Renal pelvis (tissue), 4 donors: ENCODE results near the gene NFATC2. TPM values are rescaled to one million over a fixed set of nuclear protein-coding genes. Genes with fewer than 3 reads are reported as not detected.

Experiments used
- DNase-seq: peaks from one replicate; pipeline ENCODE4 v3.0.0-alpha.2; 2013
- polyA plus RNA-seq, 3 donors: library from polyadenylated mRNA; unstranded; fragments of 120-200 nt; gene quantifications; one replicate each; pipeline ENCODE4 v1.2.1, GENCODE V29; 2013; ENCODE audit not compliant: insufficient read length in 3 of 3

The NFATC2 gene
- polyA plus RNA-seq, 3 donors = 1.6 to 1.7 (median 1.7) TPM

DNA sequence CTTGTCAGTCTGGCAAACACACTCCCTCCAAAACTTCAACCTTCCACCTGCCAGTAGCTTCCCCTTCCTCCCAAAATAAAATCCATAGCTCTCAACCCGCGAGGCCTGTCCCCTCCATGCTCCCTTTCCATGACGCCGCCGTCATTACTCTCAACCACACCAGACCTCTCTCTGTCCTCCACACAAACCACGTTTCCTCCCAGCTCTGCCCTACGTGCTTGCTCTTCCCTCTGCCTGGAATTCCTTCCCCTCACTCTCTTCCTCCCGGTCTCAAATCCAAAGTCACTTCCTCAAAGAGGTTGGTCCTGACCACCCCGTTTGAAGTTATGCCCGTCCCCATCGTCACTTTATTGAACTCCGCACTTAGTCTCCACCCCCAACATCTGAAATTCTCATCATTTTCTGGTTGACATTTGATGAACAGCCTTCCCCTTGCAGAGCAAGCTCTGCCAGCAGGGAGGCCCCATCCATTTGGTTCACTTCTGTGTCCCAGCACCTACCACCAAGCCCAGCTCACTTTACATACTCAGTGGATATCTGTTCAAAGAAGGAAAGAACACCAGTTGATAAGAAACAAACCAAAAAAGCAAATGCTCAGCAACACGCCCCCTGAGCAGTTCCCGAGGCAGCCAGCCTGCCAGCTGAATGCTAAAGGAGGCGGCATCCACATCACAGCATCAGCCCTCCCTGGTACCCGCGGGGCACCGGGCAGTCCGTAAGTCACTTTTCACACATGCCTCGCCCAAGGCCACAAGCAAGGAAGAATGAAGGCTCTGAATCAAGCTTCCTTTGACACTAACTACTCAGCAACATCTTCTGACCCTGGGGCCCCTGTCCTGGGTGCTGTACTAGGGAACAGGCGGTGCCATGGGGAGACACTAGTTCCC lies 125.0 kb downstream of the NFATC2 start:
- no peak for DNase-seq

DNA sequence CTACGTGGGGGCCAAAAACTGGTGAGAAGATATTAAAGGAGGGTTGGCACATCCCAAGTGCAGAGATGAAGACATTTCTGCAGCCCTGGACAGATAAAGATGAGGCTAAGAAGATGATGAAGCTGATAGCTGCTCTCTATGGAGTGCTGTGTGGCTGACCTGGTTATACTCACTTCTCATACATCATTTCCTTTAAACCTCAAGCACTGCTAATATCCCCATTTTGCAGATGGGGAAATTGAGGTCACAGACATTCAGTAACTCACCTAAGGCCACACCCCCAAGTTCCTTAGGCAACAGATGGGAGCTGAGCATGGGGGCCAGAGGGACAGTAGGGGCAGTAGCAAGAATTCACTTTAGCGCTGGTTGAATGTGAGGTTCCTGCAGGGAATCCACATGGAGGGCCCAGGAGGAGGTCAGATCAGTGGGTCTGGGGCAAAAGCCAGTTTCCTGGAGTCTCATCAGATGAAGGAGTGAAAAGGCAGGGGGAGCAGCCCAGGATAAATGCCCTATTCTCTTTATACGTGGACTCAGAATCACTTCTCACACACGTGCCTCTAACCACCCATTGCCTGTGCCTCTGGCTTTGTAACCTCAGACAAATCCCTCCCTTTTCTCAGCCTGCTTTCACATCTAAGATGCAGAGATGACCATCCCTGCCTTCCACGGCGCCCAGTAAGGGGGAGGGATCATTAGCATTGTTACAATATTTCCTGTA lies 125.8 kb downstream of the NFATC2 start:
- no peak for DNase-seq

DNA sequence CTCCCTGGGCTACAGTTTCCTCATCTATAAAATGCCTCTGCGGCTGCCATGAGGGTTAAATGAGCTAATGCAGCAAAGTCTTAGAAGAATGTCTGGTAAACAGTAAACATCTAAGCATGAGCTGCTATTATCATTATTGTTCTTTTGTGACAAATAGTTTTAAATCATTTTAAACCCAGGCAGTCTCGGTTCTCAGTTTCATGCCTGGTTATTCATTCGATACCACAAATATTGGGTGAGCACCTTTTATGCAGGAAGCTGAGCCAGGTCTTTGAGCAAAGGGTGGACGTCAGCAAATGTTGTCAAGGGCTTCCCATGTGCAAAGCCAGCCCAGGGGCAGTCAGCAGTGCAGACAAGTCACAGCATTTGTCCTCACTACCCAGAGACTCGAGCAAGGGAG lies 128.7 kb downstream of the NFATC2 start:
- DNase-seq = no peak

DNA sequence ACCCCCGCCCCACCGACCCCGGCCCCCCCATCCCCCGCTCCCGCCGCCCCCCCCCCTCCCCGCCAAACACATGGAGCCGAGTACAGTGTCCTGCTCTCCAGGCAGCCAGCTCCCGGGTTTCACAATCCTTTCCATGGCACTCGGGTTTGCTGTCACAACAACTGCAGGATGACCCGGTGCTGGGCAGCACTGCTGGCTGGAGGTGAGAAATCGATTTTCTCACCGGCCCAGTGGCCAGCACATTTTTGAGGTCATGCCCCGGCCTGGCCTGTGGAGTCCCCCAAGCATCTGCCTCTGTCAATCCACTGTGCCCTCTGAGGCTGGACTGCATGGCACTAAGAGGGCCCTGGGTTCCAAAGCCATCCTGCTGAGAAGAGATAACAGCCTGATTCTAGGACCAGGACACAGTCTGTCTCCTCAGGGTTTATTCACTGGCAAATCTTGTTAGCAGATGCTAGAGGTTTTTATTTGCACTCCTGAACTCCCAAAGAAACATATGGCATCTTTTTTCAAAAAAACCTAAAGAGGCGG lies 129.5 kb downstream of the NFATC2 start:
- DNase-seq = no peak

DNA sequence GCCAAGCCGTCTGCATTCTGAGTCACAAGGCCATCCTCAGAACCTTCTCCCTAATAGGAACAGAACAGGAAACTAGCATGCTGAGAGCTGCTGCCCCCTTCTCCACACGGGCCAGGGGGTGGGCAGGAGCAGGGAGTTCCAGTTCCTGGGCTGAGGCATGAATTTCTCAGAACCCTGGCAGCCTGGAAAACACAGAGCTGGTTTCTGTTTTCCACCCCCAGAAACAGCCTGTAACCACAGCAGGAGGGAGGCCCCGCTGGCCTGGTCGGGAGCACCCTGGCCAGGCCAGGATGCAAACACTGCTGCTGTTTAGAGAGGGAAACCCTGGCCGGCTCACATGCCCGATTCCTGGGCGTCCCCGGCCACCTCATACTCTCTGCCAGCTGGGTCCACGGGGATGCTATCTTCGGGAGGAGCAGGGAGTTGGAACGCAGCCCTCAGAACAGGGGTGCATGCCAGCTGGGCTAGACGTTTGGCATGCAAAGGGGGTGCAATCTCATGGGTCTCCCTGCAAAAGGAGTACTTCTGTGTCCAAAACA lies 130.1 kb downstream of the NFATC2 start:
- no peak for DNase-seq

DNA sequence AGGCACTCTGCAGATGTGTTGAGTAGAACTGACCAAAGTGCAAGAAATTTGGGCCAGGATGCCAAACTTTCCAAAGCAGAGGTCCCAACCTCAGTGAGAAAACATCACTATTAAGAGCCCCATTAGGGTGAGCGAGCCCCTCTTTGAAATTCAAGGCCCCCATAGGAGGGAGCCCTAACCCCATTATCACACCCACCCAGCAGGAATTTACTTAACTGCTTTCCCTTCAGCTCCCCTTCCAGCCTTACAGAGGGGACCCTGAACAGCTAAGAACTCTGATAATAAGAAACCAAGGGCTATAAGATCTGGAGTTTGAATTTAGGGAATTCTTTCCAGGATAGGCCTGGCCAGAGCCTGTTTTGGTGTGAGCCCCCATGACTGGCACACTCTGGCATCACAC lies 130.6 kb downstream of the NFATC2 start:
- no peak for DNase-seq

DNA sequence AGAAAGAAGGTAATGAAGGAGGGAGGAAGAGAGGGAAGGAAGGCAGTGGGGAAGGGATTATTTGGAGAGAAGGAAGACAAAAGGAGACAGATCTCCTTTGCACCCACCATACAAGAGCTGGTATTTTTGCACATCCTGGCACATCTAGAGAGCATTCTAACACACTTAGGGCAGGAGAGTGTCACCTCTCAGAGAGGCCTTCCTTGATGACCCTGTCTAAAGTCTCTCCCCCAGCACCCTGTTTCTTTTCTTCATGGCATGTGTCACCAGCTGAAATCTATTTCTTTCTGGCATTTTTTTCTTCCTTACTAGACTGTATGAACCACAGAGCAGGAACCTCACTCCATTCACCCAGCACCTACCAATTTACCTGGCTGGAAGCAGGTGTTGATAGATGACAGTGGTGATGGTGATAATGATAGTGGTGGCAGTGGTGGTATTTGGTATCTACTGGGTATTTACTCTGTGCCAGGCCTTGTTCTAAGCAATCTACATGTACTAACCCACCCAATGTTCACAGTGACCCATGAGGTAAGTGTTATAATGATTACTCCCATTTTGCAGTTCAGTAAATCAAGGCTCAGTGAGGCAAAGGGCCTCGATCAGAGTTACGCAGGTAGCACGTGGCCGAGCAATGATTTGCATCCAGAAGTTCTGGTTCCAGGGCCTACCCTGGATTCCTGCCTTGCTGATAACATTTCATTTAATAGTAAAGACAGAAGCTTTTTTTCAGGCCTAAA lies 131.8 kb downstream of the NFATC2 start:
- DNase-seq = no peak

DNA sequence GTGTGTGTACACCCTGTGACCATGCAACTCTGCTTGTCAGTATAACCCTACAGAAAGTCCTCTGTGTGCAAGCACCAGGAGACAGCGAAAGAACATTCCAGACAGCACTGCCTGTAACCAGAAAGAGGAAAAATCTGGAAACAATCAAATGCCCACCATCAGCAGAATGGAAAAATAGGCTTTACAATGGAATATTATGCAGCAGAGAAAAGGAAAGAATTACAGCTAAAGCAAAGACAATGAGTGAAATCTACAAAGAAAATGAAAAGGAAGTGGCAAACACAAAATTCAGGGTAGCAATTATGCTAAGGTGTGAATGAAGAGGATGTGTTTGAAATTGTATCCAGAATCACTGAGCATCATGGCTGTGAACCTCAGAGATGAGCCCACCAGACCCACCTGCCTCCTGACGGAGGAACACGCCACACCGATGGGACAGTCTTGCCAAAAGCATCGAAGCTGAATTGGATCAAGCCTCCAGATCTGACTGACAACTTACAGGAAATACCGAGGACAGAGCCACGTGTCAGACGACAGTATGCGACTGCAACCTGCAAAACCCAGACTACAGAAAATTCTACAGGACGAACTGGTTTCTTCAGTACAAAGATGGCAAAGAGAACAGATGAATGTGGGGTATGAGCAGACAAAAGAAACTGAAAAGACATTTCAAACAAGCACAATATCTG lies 133.2 kb downstream of the NFATC2 start:
- DNase-seq = no peak

DNA sequence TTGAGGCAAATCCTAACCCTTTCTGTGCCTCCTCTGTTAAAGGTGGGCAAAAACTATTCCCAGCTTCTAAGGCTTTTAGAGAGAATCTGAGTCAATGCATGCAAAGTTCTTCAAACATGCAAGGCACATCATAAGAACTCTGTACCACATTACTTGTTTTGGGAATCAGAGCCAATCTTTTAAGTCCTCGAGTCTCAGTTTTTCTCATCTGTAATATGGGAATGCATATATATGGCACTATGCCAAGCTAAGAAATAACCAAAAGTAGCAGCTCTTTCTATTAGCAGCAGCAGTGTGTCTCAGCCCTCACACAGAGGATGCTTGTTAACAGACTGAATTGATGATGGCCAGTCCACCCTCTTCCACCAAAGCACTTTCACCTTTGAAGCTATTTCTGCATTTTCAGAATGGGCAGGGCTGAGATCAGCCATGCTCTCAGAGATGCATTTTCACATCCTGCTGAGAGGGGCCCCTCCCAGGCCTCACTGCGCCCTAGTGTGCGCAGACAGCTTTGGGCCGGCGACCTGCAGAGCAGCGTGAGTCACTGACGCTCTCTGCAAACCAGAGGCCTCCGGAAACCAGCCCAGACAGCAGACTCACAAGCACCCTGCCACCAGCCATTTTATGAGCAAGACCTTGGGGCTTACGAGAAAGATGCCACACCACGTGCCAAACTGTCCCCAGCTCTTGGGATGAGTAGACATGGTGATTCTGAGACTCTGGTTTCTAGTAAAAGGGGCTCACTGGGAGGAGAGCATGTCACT lies 138.0 kb downstream of the NFATC2 start:
- DNase-seq = no peak

DNA sequence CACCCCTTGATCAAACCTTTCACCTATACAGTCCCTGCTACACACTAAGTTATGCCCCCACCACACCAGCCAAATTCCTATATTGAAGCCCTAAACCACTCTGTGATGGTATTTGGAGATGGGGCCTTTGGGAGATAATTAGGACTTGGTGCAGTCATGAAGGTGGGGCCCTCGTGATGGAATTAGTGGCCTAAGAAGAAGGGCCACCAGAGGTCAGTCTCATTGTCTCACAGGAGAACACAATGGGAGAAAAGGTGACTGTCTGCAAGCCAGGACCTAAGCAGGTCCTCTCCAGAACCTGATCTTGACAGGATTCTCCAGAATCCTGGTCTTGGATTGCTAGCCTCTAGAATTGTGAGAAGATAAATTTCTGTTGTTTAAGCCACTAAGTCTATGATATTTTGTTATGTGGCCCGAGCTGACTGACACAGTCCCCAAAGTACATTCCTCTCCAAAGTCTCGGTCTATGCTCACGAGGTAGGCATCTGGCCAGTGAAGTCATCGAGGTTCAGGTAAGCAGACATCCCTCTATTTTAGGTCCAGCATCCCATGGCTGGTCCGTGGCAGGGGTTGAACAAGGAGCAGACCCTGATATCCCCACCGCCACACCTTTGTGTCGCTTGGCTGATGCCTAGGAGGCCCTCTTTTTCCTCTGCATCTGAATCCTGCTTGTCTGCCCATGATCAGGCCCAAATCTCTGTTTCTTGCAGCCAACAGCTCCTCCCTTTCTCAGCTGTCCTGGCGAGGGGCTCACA lies 138.9 kb downstream of the NFATC2 start:
- no peak for DNase-seq

DNA sequence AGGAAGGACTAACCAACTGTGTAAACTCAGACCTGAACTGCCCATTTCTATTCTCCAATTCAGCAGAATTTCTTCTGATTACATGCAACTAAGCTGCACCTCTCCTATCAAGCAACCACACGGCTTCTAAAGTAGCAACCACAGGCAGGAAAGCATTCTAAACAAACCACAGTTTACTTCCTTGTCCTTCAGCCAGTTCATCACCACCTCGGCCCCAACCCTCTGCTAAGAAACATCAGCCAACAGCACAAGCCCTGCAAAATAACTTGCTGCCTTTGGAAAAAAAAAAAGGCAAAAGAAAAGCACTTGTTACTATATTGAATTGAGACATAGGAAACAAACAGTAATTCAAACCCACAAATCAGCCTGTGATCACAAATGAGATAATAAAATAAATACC lies 140.3 kb downstream of the NFATC2 start:
- no peak for DNase-seq

DNA sequence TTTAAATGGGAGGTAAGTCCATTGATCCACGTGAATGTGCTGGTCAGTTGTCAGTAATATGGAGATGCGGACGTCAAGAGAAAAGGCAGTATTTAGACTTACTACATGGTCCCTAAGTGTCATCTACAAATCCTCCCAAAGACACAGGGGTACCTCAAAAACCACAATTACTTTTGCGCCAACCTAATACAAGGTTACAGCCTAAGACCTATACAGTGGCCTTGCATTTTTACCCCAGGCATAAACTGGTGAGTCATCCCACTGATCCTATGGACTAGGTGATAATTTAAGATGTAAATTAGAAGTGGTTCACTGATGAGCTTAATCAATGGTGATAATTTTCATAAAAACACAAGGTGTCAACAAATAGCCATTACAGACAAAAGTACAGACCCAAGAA lies 141.0 kb downstream of the NFATC2 start:
- no peak for DNase-seq

DNA sequence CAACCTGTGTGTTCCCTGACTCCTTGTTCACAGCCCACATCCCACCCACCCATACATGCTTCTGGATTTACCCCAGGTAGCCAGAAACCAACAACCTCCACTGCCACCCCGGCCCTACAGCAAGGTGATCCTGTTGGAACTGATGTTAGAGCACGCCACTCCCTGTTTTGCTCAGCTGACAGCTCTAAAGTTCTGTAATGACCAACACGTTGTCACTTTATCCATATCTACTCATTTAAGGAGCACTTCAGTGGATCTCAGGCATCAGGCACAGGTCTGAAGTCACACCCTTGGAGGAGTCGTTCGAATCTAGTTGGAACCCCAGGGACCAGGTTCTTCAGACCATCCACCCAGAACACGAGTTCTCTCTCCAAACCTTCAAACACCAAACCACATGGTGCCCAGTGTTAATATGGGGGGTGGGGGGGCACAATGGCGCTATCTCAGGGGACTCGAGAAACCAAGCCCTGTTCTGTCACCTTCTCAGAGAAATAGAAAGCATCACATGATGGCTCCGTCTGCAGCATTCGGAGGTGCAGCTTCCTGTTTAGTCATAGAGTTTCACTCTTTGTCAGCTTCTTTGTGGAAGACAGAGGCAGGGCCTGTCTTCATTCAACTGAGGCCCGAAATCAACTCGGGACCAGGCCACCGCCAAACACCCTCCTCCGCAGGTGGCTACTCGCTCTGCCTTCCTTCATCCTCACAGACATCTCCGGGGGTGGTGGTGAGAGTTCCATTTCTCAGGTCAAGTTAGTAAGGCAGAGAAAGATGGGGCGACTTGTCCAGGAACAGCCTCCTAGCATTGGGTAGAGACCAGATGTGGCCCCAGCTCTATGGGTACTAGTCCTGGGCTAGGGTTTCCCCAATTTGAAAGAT lies 142.2 kb downstream of the NFATC2 start:
- DNase-seq = no peak

DNA sequence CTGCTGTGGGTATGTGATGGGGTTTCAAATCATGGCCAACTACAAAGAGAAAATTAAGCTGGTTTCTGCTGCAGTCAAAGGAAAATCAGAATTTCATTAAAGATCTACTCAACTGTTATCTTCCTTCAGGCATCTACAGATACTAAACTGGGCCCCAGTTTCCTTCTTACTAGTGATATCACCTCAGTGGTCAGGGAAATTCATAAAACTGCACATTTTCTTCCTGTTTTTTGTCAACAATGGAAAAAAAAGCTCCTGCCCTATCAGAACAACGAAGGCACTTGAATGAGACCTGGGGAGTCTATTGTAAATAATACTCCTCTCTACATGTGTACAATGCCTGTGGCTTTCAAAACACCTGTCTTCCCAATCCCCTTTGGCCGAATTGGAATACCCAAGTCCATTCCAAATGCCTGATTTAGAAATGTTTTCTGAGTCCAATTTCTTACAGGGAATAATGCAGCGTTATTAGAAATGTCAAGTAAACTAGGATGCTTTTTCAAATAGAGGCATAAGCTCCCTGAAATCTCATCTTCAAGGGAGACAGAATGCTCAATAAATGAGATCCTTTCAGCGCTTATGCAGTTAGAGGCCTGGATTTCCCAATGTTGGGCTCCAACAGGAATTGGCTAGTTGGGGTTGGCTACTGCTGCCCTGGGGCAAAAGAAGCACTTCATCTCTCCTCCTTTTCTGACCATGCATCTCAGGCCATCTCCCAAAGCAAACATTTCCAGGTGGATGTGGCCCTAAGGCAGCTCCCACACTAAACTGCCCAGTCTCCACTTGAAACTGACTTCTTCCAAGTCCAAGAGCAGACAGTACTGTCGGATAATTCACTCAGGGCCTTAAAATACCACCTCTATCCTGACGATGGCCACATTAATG lies 143.3 kb downstream of the NFATC2 start:
- no peak for DNase-seq

DNA sequence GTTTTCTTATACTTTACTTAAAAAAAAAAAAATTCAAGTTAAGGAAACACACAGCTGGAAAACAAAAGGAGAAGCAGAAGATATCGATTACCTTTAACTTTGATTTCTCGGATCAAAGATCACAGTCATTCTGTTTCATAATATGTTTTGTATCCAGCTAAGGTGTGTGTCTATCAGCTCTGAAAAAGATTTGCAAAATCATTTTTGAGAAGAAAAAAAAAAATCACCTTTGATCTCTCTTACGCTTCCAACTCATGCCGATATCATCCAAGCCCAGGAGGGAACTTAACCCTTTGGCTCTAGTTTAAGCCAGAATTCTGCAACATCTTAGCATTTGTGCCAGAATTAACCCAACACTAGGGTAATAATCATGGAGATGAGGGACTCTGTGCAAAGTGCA lies 144.0 kb downstream of the NFATC2 start:
- no peak for DNase-seq

DNA sequence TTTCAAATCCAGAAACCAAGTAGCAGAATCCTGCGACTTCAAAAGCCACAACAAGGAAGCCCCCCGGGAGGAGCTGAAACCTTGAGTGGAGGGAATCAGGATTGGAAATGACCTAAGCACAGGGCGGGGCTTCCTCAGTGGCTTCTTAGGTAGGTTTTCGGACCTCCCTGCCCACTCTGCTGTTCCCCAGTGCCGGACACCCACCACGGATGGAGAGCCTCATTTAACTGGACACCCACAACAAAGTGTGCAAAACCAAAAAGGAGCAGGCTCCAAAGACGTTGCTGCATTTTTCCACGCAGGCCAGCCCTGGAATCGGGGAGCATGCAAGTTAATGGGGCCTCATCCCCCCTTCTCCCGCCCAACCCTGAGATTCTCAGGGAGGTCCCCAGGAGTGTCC lies 144.4 kb downstream of the NFATC2 start:
- no peak for DNase-seq

DNA sequence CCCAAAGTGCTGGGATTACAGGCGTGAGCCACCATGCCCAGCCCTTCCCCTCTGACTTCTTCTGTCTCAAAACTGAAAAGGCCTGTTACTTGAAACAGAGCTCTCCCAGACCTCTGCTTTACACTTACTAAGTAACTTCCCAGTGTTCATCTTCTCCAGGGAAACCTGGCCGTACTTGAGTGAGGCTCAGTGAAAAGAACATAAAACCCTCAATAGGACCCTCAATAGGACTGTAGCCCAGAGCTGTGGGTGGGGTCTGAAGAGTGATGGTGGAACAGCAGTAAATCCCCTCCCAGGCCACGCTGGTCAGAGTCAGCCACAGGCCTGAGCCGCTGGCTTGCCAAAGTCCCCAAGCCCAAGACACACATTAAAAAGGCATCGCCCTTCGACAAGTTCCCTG lies 145.4 kb downstream of the NFATC2 start:
- DNase-seq = no peak

DNA sequence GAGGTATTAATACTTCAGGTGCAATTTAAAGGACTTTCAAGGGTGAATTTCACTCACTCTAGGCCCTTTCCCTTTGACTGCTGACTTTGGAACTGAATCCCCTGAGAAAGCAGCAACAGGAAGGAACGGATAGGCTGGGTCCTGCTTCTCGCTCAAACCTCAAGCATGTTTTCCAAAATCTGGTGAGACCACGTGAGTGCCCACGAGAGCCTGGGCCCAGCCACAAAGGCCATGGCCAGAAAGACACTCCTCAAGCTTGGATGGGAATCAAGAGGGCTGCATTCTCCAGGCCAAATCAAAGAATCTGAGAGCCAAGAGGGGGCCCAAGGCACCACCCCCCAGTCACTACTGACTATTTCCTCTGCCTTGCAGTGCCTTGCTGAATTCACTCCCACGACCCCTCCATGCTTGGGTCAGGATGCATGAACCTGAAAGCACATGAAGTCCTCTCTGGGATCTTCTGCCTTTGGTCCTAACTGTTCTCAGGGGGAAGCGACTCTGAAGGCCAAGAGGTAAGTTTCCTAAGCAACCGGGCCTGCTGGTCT lies 146.1 kb downstream of the NFATC2 start:
- DNase-seq = no peak
